ENCODE results near the gene C14orf132.

The C14orf132 gene

DNA sequence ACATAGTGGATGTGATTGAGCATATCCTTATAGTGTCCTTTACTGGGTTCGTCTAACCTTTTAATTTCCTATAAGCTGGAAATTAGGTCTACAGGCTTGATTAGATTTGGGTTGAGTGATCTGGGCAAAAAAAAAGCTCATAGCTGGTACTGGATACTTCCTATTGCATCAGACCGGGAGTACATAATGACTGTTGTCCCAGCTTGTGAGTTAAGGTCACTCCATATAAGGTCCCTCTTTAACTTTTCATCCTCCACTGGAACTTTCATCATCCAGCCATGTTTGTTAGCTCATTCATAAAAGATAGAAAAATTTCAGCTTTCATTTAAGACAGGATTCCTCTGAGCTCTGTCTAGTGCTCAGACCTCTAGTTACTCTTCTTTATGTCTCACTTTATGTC lies 80.8 kb downstream of the C14orf132 start:
- no peak for DNase-seq (ENCODE audit: low read depth)

DNA sequence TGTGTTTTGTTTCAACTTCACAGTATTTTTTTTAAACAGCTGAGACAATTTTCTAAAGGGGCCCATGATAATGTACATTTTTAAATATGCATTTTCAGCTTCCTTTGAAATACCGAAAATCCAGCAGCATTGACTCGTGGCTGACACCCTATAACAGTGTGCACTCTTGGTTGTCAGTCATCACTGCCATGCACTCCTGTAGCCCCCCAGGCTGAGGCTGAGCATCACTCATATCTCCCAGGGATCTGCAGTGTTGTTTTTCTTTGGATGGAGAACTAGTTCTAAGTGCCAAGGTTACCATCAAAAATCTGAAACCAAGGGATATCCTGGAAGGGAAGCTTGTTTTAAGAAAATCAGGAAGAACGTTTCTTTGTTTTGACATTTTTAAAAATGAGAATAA lies 81.2 kb downstream of the C14orf132 start:
- DNase-seq (ENCODE audit: low read depth): no peak

DNA sequence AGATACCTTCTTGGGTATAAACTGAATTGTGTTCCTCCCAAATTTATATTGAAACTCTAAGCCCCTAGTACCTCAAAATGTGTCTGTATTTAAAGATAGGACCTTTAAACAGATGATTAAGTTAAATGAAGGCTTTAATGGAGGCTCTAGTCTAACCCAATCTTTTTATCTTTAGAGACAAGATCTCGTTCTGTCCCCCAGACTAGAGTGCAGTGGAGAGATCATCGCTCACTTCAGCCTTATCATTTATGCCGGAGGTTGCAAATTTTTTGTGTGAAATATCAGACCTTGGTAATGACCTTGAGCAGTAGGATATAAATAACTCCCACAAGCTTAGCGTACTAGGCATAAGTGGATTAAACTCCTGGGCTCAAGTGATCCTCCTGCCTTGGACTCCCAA lies 81.8 kb downstream of the C14orf132 start:
- DNase-seq (ENCODE audit: low read depth): no peak

- no peak for DNase-seq (ENCODE audit: low read depth)
Observed at GRCh38 chr14:96121660-96122395, 82.7 kb downstream of the C14orf132 start.

GRCh38 chr14:96122496-96122895 lies 83.3 kb downstream of the C14orf132 start:
- DNase-seq (ENCODE audit: low read depth): no peak

DNA sequence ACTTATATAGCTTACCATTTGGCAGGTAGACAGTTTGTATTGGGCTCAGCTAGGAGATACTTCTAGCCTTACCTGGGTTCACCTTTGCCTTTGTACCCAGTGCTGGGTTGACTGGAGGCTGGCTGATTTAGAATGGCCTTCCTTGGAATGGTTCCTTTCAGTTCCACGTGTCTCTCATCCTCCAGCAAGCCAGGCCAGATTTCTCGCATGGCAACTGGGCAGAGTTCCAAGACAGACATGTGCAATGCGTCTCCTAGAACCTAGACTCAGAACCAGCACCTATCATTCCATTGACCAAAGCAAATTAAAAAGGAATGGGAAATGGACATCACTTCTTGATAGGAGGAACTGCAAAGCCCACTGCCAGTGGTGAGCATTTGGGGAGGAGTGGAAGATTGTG lies 86.4 kb downstream of the C14orf132 start:
- no peak for DNase-seq (ENCODE audit: low read depth)

DNA sequence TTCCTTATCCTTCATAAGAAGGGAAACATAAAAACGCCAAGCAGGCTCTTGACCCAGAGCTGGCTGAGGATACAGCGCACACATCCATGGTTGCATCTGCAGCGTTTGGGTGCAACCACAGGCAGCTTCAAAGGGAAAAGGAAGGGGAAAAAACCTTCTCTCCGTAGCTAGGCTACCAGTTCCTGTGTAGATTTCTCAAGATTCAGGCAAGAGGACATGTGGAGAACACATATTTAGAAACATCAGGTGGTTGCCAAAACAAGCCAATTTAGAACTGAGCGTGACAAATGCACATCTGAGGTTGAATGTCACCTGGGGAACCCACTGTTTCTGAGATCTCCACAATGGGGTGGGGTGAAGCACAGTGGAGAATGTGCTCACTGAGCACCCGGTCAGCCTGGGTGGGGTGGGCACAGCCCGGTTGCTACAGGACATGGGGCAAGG lies 87.2 kb downstream of the C14orf132 start:
- DNase-seq (ENCODE audit: low read depth): no peak

- no peak for DNase-seq (ENCODE audit: low read depth)
Observed at GRCh38 chr14:96126783-96127271, 87.7 kb downstream of the C14orf132 start.

DNA sequence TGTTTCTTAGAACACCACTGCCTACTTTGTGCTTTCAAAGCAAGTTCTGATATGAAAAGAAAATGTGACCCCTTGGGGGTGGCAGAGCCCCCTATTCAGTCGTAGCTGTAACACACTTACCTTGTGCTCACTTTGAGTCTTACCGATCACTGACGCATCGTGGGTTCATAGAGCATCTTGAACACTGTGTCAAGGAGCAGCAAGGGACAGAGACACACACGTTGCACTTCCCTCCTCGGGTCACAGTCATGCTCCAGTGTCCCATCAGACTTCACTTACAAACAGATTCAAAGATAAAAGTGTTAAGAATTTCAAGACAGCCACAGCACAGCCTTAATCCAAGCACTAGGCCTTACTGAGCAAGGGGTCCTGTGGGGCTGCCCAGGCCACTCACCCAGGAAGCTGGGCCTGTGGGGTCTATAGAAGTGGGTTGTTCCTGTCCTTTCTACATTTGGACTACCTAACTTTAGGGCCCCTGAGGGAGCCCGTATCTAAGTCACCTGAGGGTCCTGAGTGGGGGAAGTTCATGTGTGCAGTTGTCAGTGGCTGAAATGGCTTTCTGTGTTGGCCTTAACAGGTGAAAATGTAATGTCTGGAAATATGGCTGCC lies 90.1 kb downstream of the C14orf132 start:
- no peak for DNase-seq (ENCODE audit: low read depth)

GRCh38 chr14:96130391-96130790 lies 91.2 kb downstream of the C14orf132 start:
- DNase-seq (ENCODE audit: low read depth): no peak

- DNase-seq (ENCODE audit: low read depth): no peak
Observed at GRCh38 chr14:96130854-96131253, 91.7 kb downstream of the C14orf132 start.

DNA sequence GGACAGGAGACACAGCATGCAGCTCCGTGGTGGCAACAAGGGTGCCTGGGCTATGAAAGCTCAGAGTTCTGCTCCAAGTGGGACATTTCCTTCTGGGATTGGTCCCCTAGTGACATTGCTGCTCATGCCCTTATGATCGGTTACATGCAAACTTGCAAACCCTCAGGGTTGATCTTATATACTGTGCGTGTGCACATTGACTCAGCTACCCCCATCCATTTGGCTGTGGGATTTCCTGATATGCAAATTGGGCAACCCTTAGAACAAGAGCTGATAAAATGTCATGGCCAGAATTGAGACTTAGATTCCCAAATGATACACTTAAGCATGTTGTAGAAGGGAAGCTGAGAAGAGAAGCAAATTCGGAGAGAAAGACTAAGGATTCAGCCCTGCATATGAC lies 92.7 kb downstream of the C14orf132 start:
- no peak for DNase-seq (ENCODE audit: low read depth)

- DNase-seq (ENCODE audit: low read depth): no peak
Observed at GRCh38 chr14:96134508-96134907, 95.3 kb downstream of the C14orf132 start.

GRCh38 chr14:96135285-96135684 lies 96.1 kb downstream of the C14orf132 start:
- no peak for DNase-seq (ENCODE audit: low read depth)

GRCh38 chr14:96136371-96137005 lies 97.3 kb downstream of the C14orf132 start:
- DNase-seq (ENCODE audit: low read depth): no peak

DNA sequence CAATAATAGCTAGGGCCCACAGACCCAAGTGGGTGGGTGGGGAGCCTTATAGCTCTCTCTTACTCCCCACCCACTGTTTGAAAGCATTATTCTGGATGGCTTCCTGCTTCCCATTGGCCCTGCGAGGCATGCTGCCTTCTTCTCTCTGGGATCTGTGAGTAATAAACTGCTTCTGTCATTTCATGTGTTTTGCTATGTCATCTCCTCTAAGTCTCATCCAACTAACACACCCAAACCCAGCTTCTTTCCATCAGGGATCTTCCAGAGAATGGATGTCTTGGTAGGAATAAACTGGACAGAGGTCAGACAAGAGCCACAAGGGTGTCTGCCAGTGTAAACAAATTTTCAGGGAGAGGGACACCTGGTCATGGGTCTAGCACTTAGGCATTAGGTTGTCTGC lies 99.1 kb downstream of the C14orf132 start:
- no peak for DNase-seq (ENCODE audit: low read depth)

- no peak for DNase-seq (ENCODE audit: low read depth)
Observed at GRCh38 chr14:96139169-96139568, 100.0 kb downstream of the C14orf132 start.

GRCh38 chr14:96139879-96140278 lies 100.7 kb downstream of the C14orf132 start:
- DNase-seq (ENCODE audit: low read depth): no peak

DNA sequence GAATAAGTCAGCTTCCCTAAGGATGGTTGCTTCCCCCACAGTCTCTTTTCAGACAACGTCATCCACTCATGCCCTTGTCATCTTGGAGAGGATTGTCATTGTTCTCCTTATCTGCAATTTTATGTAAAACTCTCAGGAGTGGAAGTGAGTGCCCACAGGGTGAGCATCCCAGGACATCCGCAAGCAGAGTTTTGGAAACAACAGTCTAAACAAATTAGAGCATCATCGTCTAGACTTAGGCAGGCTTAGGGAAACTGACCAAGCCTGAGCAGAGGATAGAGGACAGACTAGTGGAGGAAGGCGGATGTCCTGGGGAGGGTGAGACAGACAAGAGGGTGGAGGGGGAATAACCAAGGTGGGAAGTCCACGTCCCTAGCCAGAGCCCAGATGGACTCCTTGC lies 101.8 kb downstream of the C14orf132 start:
- no peak for DNase-seq (ENCODE audit: low read depth)
